PC-9 (cell line): ENCODE data around the gene MED26.

ENCODE experiments used
- EZH2 ChIP-seq: fragments of 200-600 bp; sonication (generic); IDR thresholded peaks from 2 replicates; pipeline ENCODE4 v1.8.0; 2017; ENCODE audit warnings: antibody characterized with exemption, low read depth
- TF ChIP-seq, protein P1 (sequence below): fragments of 200-600 bp; sonication (generic); conservative IDR thresholded peaks from 2 replicates; pipeline ENCODE4 v1.6.1; 2017; ENCODE audit warnings: mixed run types, antibody characterized with exemption, mild to moderate bottlenecking, moderate library complexity

GRCh38 chr19:16527334-16527935 is 100.6 kb downstream of the MED26 start:
- TF ChIP-seq EZH2, result no peak
- TF ChIP-seq, protein P1, sequence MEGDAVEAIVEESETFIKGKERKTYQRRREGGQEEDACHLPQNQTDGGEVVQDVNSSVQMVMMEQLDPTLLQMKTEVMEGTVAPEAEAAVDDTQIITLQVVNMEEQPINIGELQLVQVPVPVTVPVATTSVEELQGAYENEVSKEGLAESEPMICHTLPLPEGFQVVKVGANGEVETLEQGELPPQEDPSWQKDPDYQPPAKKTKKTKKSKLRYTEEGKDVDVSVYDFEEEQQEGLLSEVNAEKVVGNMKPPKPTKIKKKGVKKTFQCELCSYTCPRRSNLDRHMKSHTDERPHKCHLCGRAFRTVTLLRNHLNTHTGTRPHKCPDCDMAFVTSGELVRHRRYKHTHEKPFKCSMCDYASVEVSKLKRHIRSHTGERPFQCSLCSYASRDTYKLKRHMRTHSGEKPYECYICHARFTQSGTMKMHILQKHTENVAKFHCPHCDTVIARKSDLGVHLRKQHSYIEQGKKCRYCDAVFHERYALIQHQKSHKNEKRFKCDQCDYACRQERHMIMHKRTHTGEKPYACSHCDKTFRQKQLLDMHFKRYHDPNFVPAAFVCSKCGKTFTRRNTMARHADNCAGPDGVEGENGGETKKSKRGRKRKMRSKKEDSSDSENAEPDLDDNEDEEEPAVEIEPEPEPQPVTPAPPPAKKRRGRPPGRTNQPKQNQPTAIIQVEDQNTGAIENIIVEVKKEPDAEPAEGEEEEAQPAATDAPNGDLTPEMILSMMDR, result no peak
